Activated naive CD4-positive, alpha-beta T cell (primary cell): ENCODE data around the gene TOM1.
"Not testable (repeated sequence)": the region's sequence is repeated elsewhere in the genome, so short reads cannot be mapped to it uniquely, and the experiment has no call there.

Experiments used
- DNase-seq, 4 experiments: peaks; one replicate each; lab custom pipeline; 2025; lab: John Stamatoyannopoulos, UW

Gene TOM1

GRCh38 chr22:35394810-35395563, 95.3 kb downstream of the TOM1 start:
- no peak for DNase-seq

- DNase-seq: not testable (repeated sequence)
Observed at GRCh38 chr22:35396622-35397021, 96.9 kb downstream of the TOM1 start.

- DNase-seq: no peak
Observed at GRCh38 chr22:35397095-35397904, 97.6 kb downstream of the TOM1 start.
